Tibial artery (tissue), 4 donors: Measurements from ENCODE around the gene CBX4.

Source experiments
- DNase-seq, 2 donors: peaks; one replicate each; pipeline ENCODE4 v3.0.0-alpha.2; 2019
- H3K27ac ChIP-seq, 2 donors: fragments of 200-600 bp; sonication (generic) in 1 of 2; 1 replicate in 1 of 2; 2 replicates in 1 of 2; pipeline ENCODE4 v1.5.1; 2018 to 2019; ENCODE audit warnings: mild to moderate bottlenecking in 1 of 2
- H3K27me3 ChIP-seq, 2 donors: fragments of 200-600 bp; sonication (generic) in 1 of 2; one replicate each; pipeline versions ENCODE4 v1.5.1 to v1.6.0; 2016 to 2019
- H3K36me3 ChIP-seq, 3 donors: fragments of 200-600 bp; sonication (generic) in 2 of 3; one replicate each; pipeline ENCODE4 v1.5.1; 2016 to 2019; ENCODE audit warnings: mild to moderate bottlenecking in 2 of 3
- H3K4me1 ChIP-seq, 4 donors: fragments of 200-600 bp; sonication (generic) in 2 of 4; 1 replicate in 3 of 4; 2 replicates in 1 of 4; pipeline ENCODE4 v1.5.1; 2016 to 2019
- H3K4me3 ChIP-seq, 2 donors: fragments of 200-600 bp; sonication (generic) in 1 of 2; 1 replicate in 1 of 2; 2 replicates in 1 of 2; pipeline ENCODE4 v1.5.1; 2018 to 2019; ENCODE audit warnings: mild to moderate bottlenecking in 2 of 2
- H3K9me3 ChIP-seq, 3 donors: fragments of 200-600 bp; sonication (generic) in 1 of 3; one replicate each; pipeline ENCODE4 v1.5.1; 2016 to 2019
- CTCF ChIP-seq, 2 experiments: fragments of 200-600 bp in 1 of 2; fragments of 450-650 bp in 1 of 2; IDR thresholded peaks; one replicate each; pipeline ENCODE4 v1.5.1; 2017 to 2019; ENCODE audit warnings: antibody characterized with exemption in 2 of 2, mild to moderate bottlenecking in 1 of 2, moderate library complexity in 1 of 2
- intact Hi-C: fragments of 100-400 bp; cut with DNase I; formaldehyde crosslinking; loops from one replicate; pipeline ENCODE4 v1.15.0; 2023; ENCODE audit warnings: low total_unique reads

CBX4 gene

GRCh38 chr17:79842136-79842655 is 3.0 kb upstream of the CBX4 start:
- no peak for DNase-seq
- Histone ChIP-seq H3K27ac (no peak overlapping the region), H3K4me3 (no peak overlapping the region), H3K36me3 (no peaks in the 10 kb centered on the region), H3K27me3 (peaks cover 8 to 72% of the 10 kb centered on the region in 2 donors), H3K4me1 (peaks cover 3 to 69% (median 64%) of the 10 kb centered on the region in 4 donors), H3K9me3 (no peaks in the 10 kb centered on the region)
- TF ChIP-seq CTCF (IDR thresholded peaks at IDR 0.05) = no peak
- intact Hi-C loops = loop anchor here (10.0 kb wide), 1 partner anchor 73 kb away; no protein-coding TSS in a partner anchor

- intact Hi-C loops = loop anchor here (2.0 to 10.0 kb wide), 2 partner anchors 51 to 73 kb away; no protein-coding TSS in a partner anchor
- Histone ChIP-seq H3K4me1 (peaks cover 8 to 75% (median 70%) of the 10 kb centered on the region in 4 donors), H3K9me3 (no peaks in the 10 kb centered on the region), H3K36me3 (no peaks in the 10 kb centered on the region), H3K27me3 (peaks cover 8 to 72% of the 10 kb centered on the region in 2 donors), H3K4me3 (no peak overlapping the region), H3K27ac (no peak overlapping the region)
- no peak for TF ChIP-seq CTCF (IDR thresholded peaks at IDR 0.05)
- DNase-seq = no peak
Observed at GRCh38 chr17:79841369-79842135, 2.3 kb upstream of the CBX4 start.

- no peaks in the 10 kb centered on the region for H3K36me3 ChIP-seq
- H3K4me1 ChIP-seq = peaks cover 8 to 81% (median 74%) of the 10 kb centered on the region in 4 donors
- no peak for TF ChIP-seq CTCF (IDR thresholded peaks at IDR 0.05)
- intact Hi-C loops = loop anchor here (2.0 to 10.0 kb wide), 2 partner anchors 50 to 74 kb away; no protein-coding TSS in a partner anchor
- H3K27ac ChIP-seq = no peak overlapping the region
- no peak overlapping the region for H3K4me3 ChIP-seq
- no peaks in the 10 kb centered on the region for H3K9me3 ChIP-seq
- no peak for DNase-seq
- peaks cover 8 to 75% of the 10 kb centered on the region in 2 donors for H3K27me3 ChIP-seq
Observed at GRCh38 chr17:79840989-79841286, 1.7 kb upstream of the CBX4 start.

GRCh38 chr17:79840269-79840988 is 1.2 kb upstream of the CBX4 start:
- Histone ChIP-seq H3K9me3 (no peaks in the 10 kb centered on the region), H3K4me1 (peaks cover 8 to 84% (median 76%) of the 10 kb centered on the region in 4 donors), H3K36me3 (peaks cover under 1 to 1% (median under 1%) of the 10 kb centered on the region in 3 donors), H3K27me3 (peaks cover 8 to 75% of the 10 kb centered on the region in 2 donors), H3K4me3 (peak overlapping the region; percentile 82 to 87), H3K27ac (no peak overlapping the region)
- peak; percentile 80 to 88 for DNase-seq
- no peak for TF ChIP-seq CTCF (IDR thresholded peaks at IDR 0.05)
- intact Hi-C loops = loop anchor here (2.0 to 10.0 kb wide), 2 partner anchors 50 to 74 kb away; no protein-coding TSS in a partner anchor

GRCh38 chr17:79838522-79839274 is 542 bp downstream of the CBX4 start:
- Histone ChIP-seq H3K36me3 (peaks cover 18 to 19% (median 18%) of the 10 kb centered on the region in 3 donors), H3K9me3 (no peaks in the 10 kb centered on the region), H3K27me3 (peaks cover 8 to 76% of the 10 kb centered on the region in 2 donors), H3K4me3 (peak overlapping the region; percentile 82 to 87), H3K4me1 (peaks cover 8 to 70% (median 61%) of the 10 kb centered on the region in 4 donors), H3K27ac (peak overlapping the region; percentile 88 to 92)
- peak; percentile 2 to 10 for TF ChIP-seq CTCF (IDR thresholded peaks at IDR 0.05)
- peak in 1 of 2 donors; percentile 78 for DNase-seq
- intact Hi-C loops = no loop called here
